Cardiac muscle cell (in vitro differentiated cells and primary cell): Measurements from ENCODE around the gene SCGB1C1. TPM values are rescaled to one million over a fixed set of nuclear protein-coding genes. Genes with fewer than 3 reads are reported as not detected.
A peak's percentile ranks its signal among the peaks of the same experiment; 100 is the strongest.

Source experiments
- DNase-seq, 2 donors: peaks; one replicate each; pipeline versions ENCODE4 v3.0.0 to v3.0.0-alpha.2; 2010 to 2017; ENCODE audit warnings: low read depth in 1 of 2, low spot score in 1 of 2
- H3K27ac ChIP-seq: fragments of 200-600 bp; sonication (generic); 2 replicates; pipeline ENCODE4 v1.5.1; 2016
- H3K27me3 ChIP-seq: fragments of 200-600 bp; sonication (generic); 2 replicates; pipeline ENCODE4 v1.6.0; 2016; ENCODE audit warnings: control low read depth
- H3K36me3 ChIP-seq: fragments of 200-600 bp; sonication (generic); 2 replicates; pipeline ENCODE4 v1.5.1; 2016; ENCODE audit warnings: control low read depth
- H3K4me1 ChIP-seq: fragments of 200-600 bp; sonication (generic); 2 replicates; pipeline ENCODE4 v1.8.1; 2017; ENCODE audit warnings: low read depth, mild to moderate bottlenecking, mixed run types
- H3K4me3 ChIP-seq: fragments of 200-600 bp; sonication (generic); 2 replicates; pipeline ENCODE4 v1.5.1; 2016; ENCODE audit warnings: mild to moderate bottlenecking
- H3K9me3 ChIP-seq: fragments of 200-600 bp; sonication (generic); 2 replicates; pipeline ENCODE4 v1.5.1; 2017; ENCODE audit warnings: low read depth, mild to moderate bottlenecking, control low read depth
- CTCF ChIP-seq: IDR thresholded peaks from 2 replicates; pipeline ENCODE4 v1.5.1; 2012; ENCODE audit warnings: low read depth, mild to moderate bottlenecking, low read length
- polyA plus RNA-seq: library from polyadenylated mRNA; unstranded; fragments of >200 nt; fragmentation: Nextera tagmentation; extraction: Ambion mirVana; gene quantifications from 2 replicates; pipeline ENCODE4 v1.2.1, GENCODE V29; 2016
- total RNA-seq: library from RNA; depleted of rRNA; stranded (reverse); fragments of >200 nt; gene quantifications from 2 replicates; pipeline ENCODE4 v1.2.3, GENCODE V29; 2016

SCGB1C1 gene
- total and polyA plus RNA-seq, 2 experiments from 2014 or later, result not detected

DNA sequence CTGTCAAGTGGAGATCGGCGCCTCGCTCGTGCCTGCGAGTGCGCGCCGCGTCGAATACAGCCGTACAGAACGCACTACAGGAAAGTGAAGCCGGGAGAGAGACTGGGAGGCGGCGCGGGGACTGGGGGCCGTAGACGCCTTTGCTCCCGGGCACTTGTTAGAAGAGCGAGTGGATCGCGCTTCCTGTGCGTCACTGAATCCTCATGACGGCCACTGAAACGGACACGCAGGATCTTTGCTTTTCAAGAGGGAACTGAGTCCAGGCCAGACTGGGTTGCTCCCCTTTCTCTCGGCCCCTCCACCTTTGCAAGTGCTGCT is 14.9 kb downstream of the SCGB1C1 start:
- DNase-seq, result peak in 1 of 2 donors; percentile 69
- H3K36me3 ChIP-seq, result peaks cover 27% of the 10 kb centered on the region
- no peaks in the 10 kb centered on the region for H3K9me3 ChIP-seq
- no peaks in the 10 kb centered on the region for H3K27me3 ChIP-seq
- TF ChIP-seq CTCF, result no peak
- peak overlapping the region; percentile 56 for H3K4me3 ChIP-seq
- H3K27ac ChIP-seq, result peak overlapping the region; percentile 96
- no peaks in the 10 kb centered on the region for H3K4me1 ChIP-seq

GRCh38 chr11:208181-208916 is 15.5 kb downstream of the SCGB1C1 start:
- no peaks in the 10 kb centered on the region for H3K4me1 ChIP-seq

DNA sequence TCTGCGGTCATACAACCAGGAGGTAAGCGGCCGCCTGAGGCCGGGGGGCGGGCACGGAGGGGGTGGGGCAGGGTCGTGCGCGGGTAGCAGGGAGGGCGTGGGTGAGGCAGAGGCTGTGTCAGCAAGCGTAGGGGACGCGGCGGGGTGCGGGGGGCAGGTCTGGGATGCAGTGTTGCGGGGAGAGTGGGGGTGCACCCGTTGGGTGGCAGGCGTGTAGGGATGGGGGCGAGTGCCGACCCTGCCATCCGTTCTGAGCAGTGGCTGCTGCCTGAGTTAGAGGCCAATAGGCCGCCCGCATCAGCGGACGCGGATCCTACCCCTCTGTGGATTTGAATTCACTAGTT is 16.0 kb downstream of the SCGB1C1 start:
- Histone ChIP-seq H3K4me3 (peak overlapping the region; percentile 56), H3K27ac (peak overlapping the region; percentile 96), H3K36me3 (peaks cover 34% of the 10 kb centered on the region), H3K9me3 (no peaks in the 10 kb centered on the region), H3K4me1 (no peaks in the 10 kb centered on the region), H3K27me3 (no peaks in the 10 kb centered on the region)
- no peak for TF ChIP-seq CTCF
- DNase-seq, result peak in 1 of 2 donors; percentile 28

More at GRCh38 chr11:208181-208916, 15.5 kb downstream of the SCGB1C1 start:
- Histone ChIP-seq H3K27ac (peak overlapping the region; percentile 96), H3K27me3 (no peaks in the 10 kb centered on the region), H3K9me3 (no peaks in the 10 kb centered on the region), H3K4me3 (peak overlapping the region; percentile 56), H3K36me3 (peaks cover 33% of the 10 kb centered on the region)
- DNase-seq, result peak; percentile 76 to 89
- TF ChIP-seq CTCF, result no peak

DNA sequence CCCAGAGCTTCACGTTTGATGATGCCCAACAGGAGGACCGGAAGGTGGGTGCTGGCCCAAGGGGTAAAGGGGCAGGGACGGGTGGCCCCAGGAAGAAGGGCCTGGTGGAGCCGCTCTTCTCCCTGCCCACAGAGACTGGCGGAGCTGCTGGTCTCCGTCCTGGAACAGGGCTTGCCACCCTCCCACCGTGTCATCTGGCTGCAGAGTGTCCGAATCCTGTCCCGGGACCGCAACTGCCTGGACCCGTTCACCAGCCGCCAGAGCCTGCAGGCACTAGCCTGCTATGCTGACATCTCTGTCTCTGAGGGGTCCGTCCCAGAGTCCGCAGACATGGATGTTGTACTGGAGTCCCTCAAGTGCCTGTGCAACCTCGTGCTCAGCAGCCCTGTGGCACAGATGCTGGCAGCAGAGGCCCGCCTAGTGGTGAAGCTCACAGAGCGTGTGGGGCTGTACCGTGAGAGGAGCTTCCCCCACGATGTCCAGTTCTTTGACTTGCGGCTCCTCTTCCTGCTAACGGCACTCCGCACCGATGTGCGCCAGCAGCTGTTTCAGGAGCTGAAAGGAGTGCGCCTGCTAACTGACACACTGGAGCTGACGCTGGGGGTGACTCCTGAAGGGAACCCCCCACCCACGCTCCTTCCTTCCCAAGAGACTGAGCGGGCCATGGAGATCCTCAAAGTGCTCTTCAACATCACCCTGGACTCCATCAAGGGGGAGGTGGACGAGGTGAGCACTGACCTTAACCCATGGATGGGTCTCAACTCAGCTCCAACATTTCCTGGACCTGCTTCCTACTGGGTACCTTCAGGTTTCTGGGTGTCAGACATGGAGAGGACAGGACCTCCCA is 16.6 kb downstream of the SCGB1C1 start:
- H3K27ac ChIP-seq, result peak overlapping the region; percentile 96
- H3K36me3 ChIP-seq, result peaks cover 40% of the 10 kb centered on the region

More for the DNA sequence above, 16.6 kb downstream of the SCGB1C1 start:
- Histone ChIP-seq H3K9me3 (no peaks in the 10 kb centered on the region), H3K4me1 (no peaks in the 10 kb centered on the region), H3K4me3 (peak overlapping the region; percentile 56), H3K27me3 (no peaks in the 10 kb centered on the region)
- DNase-seq, result no peak
- TF ChIP-seq CTCF, result no peak
